HepG2 (cell line): Measurements from ENCODE around the gene P4HA1. TPM values are rescaled to one million over a fixed set of nuclear protein-coding genes. Genes with fewer than 3 reads are reported as not detected.

Experiments
- ATAC-seq: fragments of 200-7000 bp; cut with Tn5 transposase; 3 replicates; pipeline ENCODE4 v1.9.1; 2020; ENCODE audit warnings: mild to moderate bottlenecking, moderate library complexity
- Bru-seq: library from RNA; stranded (reverse); fragments of 400-500 nt; gene quantifications from one replicate; lab custom pipeline; 2021; lab: Mats Ljungman, UMichigan
- BruChase-seq, 2 experiments: library from RNA; stranded (reverse); fragments of 400-500 nt; gene quantifications; one replicate each; lab custom pipeline; 2021; lab: Mats Ljungman, UMichigan
- BruUV-seq: library from RNA; stranded (reverse); fragments of 400-500 nt; replicated peaks from 2 replicates; lab custom pipeline; 2021; lab: Mats Ljungman, UMichigan
- CTCF ChIA-PET: fragments of 300-600 bp; formaldehyde crosslinking; extraction: SDS; loops from one replicate; lab custom pipeline; 2021; ENCODE audit warnings: low total read pairs, inconsistent platforms, low intra/inter-chr PET ratio; lab: Yijun Ruan, JAX
- POLR2A ChIA-PET: fragments of 350-600 bp; sonication (Branson Sonifier 250); formaldehyde crosslinking; loops from one replicate; lab custom pipeline; 2020; ENCODE audit warnings: antibody characterized with exemption, inconsistent platforms; lab: Yijun Ruan, JAX
- DNase-seq: peaks from one replicate; pipeline ENCODE4 v3.0.0-alpha.2; 2015; ENCODE audit warnings: low spot score
- FAIRE-seq: peaks from 3 replicates; lab custom pipeline; 2011; peaks lifted over from hg19 to GRCh38; lab: Jason Lieb, UNC
- H2AFZ ChIP-seq: one replicate; pipeline ENCODE4 v1.6.1; 2011; ENCODE audit warnings: low read length, inconsistent platforms
- H3K27ac ChIP-seq: fragments of 300-600 bp; 3 replicates; pipeline ENCODE4 v1.8.0; 2011; ENCODE audit warnings: mixed run types, mild to moderate bottlenecking, mixed read lengths, low read length, inconsistent platforms; ENCODE audit not compliant: insufficient read depth; ENCODE audit errors: extremely low read length
- H3K27me3 ChIP-seq, 2 experiments: fragments of 200-600 bp in 1 of 2; 2 replicates in 1 of 2; 3 replicates in 1 of 2; pipeline versions ENCODE4 v1.6.0 to v1.8.0; 2011; ENCODE audit warnings: low read length in 2 of 2, mild to moderate bottlenecking in 2 of 2, moderate library complexity in 2 of 2, inconsistent platforms in 1 of 2; ENCODE audit not compliant: insufficient read depth in 2 of 2, control insufficient read depth in 1 of 2
- H3K36me3 ChIP-seq, 2 experiments: fragments of 200-600 bp in 1 of 2; replicated peaks in 1 of 2; 2 replicates in 1 of 2; 3 replicates in 1 of 2; pipeline versions ENCODE4 v1.5.1 to v1.8.0; 2011; ENCODE audit warnings: low read length in 2 of 2, inconsistent platforms in 1 of 2; ENCODE audit not compliant: insufficient read depth in 2 of 2, control insufficient read depth in 1 of 2
- H3K4me1 ChIP-seq: 2 replicates; pipeline ENCODE4 v1.5.1; 2012; ENCODE audit warnings: low read length, inconsistent platforms; ENCODE audit not compliant: insufficient read depth
- H3K4me2 ChIP-seq: 2 replicates; pipeline ENCODE4 v1.6.0; 2011; ENCODE audit warnings: low read depth, low read length, inconsistent platforms
- H3K4me3 ChIP-seq, 3 experiments: fragments of 200-600 bp in 1 of 3; sonication (generic), shearing (Covaris generic) in 1 of 3; replicated peaks in 1 of 3; 2 replicates each; pipeline ENCODE4 v1.5.1; 2011 to 2016; ENCODE audit warnings: low read length in 3 of 3, inconsistent platforms in 2 of 3, low read depth in 2 of 3, mild to moderate bottlenecking in 2 of 3, control low read depth in 1 of 3, mixed read lengths in 1 of 3; ENCODE audit not compliant: insufficient read depth in 1 of 3
- H3K79me2 ChIP-seq: one replicate; pipeline ENCODE4 v1.6.1; 2011; ENCODE audit warnings: low read length, inconsistent platforms; ENCODE audit not compliant: insufficient read depth
- H3K9ac ChIP-seq: 2 replicates; pipeline ENCODE4 v1.6.0; 2011; ENCODE audit warnings: mild to moderate bottlenecking, low read depth, low read length, inconsistent platforms; ENCODE audit not compliant: insufficient read depth
- H3K9me3 ChIP-seq: 2 replicates; pipeline ENCODE4 v1.5.1; 2012; ENCODE audit warnings: mild to moderate bottlenecking, low read length
- H4K20me1 ChIP-seq: 2 replicates; pipeline ENCODE4 v1.6.0; 2011; ENCODE audit warnings: inconsistent platforms, mild to moderate bottlenecking, low read length, moderate library complexity; ENCODE audit not compliant: insufficient read depth
- FLYWCH1 ChIP-seq: sonication (generic); formaldehyde crosslinking; IDR thresholded peaks from 2 replicates; pipeline ENCODE4 v1.8.1; 2023; ENCODE audit warnings: mild to moderate bottlenecking, missing genetic modification reagents
- GTF2F1 ChIP-seq: fragments of 150-350 bp; IDR thresholded peaks from 2 replicates; pipeline ENCODE4 v1.6.1; 2014; ENCODE audit warnings: low read length
- KLF16 ChIP-seq, 2 experiments: sonication (generic) in 1 of 2; formaldehyde crosslinking in 1 of 2; IDR thresholded peaks; 2 replicates each; pipeline versions ENCODE4 v1.6.1 to v1.8.0; 2016 to 2023; ENCODE audit warnings: missing genetic modification reagents in 2 of 2, missing compliant biosample characterization in 1 of 2
- SIN3A ChIP-seq: IDR thresholded peaks from 2 replicates; pipeline ENCODE4 v1.6.1; 2011; ENCODE audit warnings: low read depth, mild to moderate bottlenecking, control low read depth, low read length, borderline replicate concordance
- SMC3 ChIP-seq: IDR thresholded peaks from 2 replicates; pipeline ENCODE4 v1.6.1; 2011; ENCODE audit warnings: low read length, improper control_type of control experiment
- TFE3 ChIP-seq: IDR thresholded peaks from 2 replicates; pipeline ENCODE4 v1.6.1; 2016
- THYN1 ChIP-seq: sonication (generic); formaldehyde crosslinking; IDR thresholded peaks from 2 replicates; pipeline ENCODE4 v1.8.1; 2023; ENCODE audit warnings: low read depth, mild to moderate bottlenecking, moderate library complexity, missing genetic modification reagents, borderline replicate concordance
- ZIK1 ChIP-seq: sonication (generic); formaldehyde crosslinking; IDR thresholded peaks from 2 replicates; pipeline ENCODE4 v1.5.0; 2020; ENCODE audit warnings: mild to moderate bottlenecking, low read depth, missing genetic modification reagents, borderline replicate concordance
- ZNF296 ChIP-seq: sonication (generic); formaldehyde crosslinking; conservative IDR thresholded peaks from 2 replicates; pipeline ENCODE4 v1.5.0; 2020; ENCODE audit warnings: mild to moderate bottlenecking, missing genetic modification reagents
- ZNF460 ChIP-seq: sonication (generic); formaldehyde crosslinking; IDR thresholded peaks from 2 replicates; pipeline ENCODE4 v1.5.1; 2020; ENCODE audit warnings: missing genetic modification reagents, mild to moderate bottlenecking, borderline replicate concordance
- ZNF776 ChIP-seq: sonication (generic); formaldehyde crosslinking; IDR thresholded peaks from 2 replicates; pipeline ENCODE4 v1.4.0; 2020; ENCODE audit warnings: mild to moderate bottlenecking, missing genetic modification reagents
- WGBS: methylation state at CpG from one replicate; pipeline ENCODE4 v1.1.6; 2017; ENCODE audit warnings: low lambda C conversion rate; 5-methylcytosine and 5-hydroxymethylcytosine counted together
- in situ Hi-C: cut with HindIII; loops from 2 replicates; pipeline ENCODE4 v1.10.0; 2017; ENCODE audit warnings: low pct_unique_long_range_greater_than_20kb; ENCODE audit not compliant: extremely low pct_ligation_motif_present
- intact Hi-C: fragments of 100-400 bp; cut with micrococcal nuclease; formaldehyde crosslinking; loops from one replicate; pipeline ENCODE4 v1.10.0; 2022; ENCODE audit not compliant: unreplicated experiment
- long read RNA-seq, 2 experiments: library from RNA in 1 of 2; library from polyadenylated mRNA in 1 of 2; stranded (forward) in 1 of 2; unstranded in 1 of 2; transcript quantifications; one replicate each; pipeline ENCODE4 v2.0.0, GENCODE V29; 2019 to 2022
- polyA minus RNA-seq, 3 experiments: library from RNA; depleted of rRNA, polyadenylated mRNA; stranded (reverse); fragments of >200 nt; gene quantifications; 2 replicates each; pipeline ENCODE4 v1.2.3, GENCODE V29; 2011; ENCODE audit warnings: low replicate concordance in 1 of 3
- polyA plus RNA-seq, 8 experiments: library from polyadenylated mRNA; depleted of rRNA in 3 of 8; stranded (reverse) in 7 of 8; unstranded in 1 of 8; fragments of >200 nt; fragmentation: Illumina TruSeq in 4 of 8; extraction: Trizol in 4 of 8; gene quantifications; 2 replicates each; pipeline versions ENCODE4 v1.2.1 to v1.2.3, GENCODE V29; 2011 to 2016; ENCODE audit warnings: low read depth in 4 of 8, missing spikeins in 1 of 8, mixed read lengths in 1 of 8; ENCODE audit not compliant: insufficient read depth in 1 of 8
- total RNA-seq, 5 experiments: library from RNA; depleted of rRNA; stranded (reverse); fragments of >200 nt; fragmentation: Illumina TruSeq; extraction: Trizol; gene quantifications; 2 replicates each; pipeline ENCODE4 v1.2.3, GENCODE V29; 2016; ENCODE audit warnings: low read depth in 1 of 5
- TF ChIP-seq, protein P1 (sequence below): sonication (generic); formaldehyde crosslinking; IDR thresholded peaks from 2 replicates; pipeline ENCODE4 v1.5.1; 2020; ENCODE audit warnings: mild to moderate bottlenecking, missing genetic modification reagents, moderate library complexity

Gene P4HA1
- total RNA-seq (2016; rRNA removed; fragmentation: Illumina TruSeq; extraction: Trizol) (39.0 and 63.1 TPM in 2 replicates), polyA plus RNA-seq (2011; rRNA removed) (137 and 196 TPM in 2 replicates), polyA minus RNA-seq (2011; rRNA and poly(A)+ RNA removed; ENCODE audit: low replicate concordance) (7.7 and 38.5 TPM in 2 replicates), Bru-seq, nascent RNA (percentile 83 among the genes with signal in this experiment), BruChase-seq, experiment 1, labeled RNA remaining after a 6-hour chase (percentile 68 among the genes with signal in this experiment), BruChase-seq, experiment 2, labeled RNA remaining after a 2-hour chase (percentile 68 among the genes with signal in this experiment)
- 11.3 TPM in 2 replicates for total RNA-seq (2016; cell fraction: cytosol; rRNA removed; fragmentation: Illumina TruSeq; extraction: Trizol; ENCODE audit: low read depth)
- 39.0 and 64.4 TPM in 2 replicates for total RNA-seq (2016; cell fraction: insoluble cytoplasmic fraction; rRNA removed; fragmentation: Illumina TruSeq; extraction: Trizol)
- total RNA-seq (2016; cell fraction: membrane; rRNA removed; fragmentation: Illumina TruSeq; extraction: Trizol) = 21.6 and 25.4 TPM in 2 replicates
- 64.0 and 71.0 TPM in 2 replicates for total RNA-seq (2016; cell fraction: nucleus; rRNA removed; fragmentation: Illumina TruSeq; extraction: Trizol)
- 76.6 and 126 TPM in 2 replicates for polyA plus RNA-seq (2011; cell fraction: cytosol; rRNA removed)
- 43.9 and 52.6 TPM in 2 replicates for polyA plus RNA-seq (2011; cell fraction: nucleus; rRNA removed)
- 219 and 241 TPM in 2 replicates for polyA plus RNA-seq (2012)
- 5.6 and 5.7 TPM in 2 replicates for polyA plus RNA-seq (2016; cell fraction: cytosol; fragmentation: Illumina TruSeq; extraction: Trizol; ENCODE audit: low read depth)
- 28.0 TPM in 2 replicates for polyA plus RNA-seq (2016; cell fraction: insoluble cytoplasmic fraction; fragmentation: Illumina TruSeq; extraction: Trizol; ENCODE audit: low read depth)
- polyA plus RNA-seq (2016; cell fraction: membrane; fragmentation: Illumina TruSeq; extraction: Trizol; ENCODE audit: low read depth) = 11.2 and 11.8 TPM in 2 replicates
- 59.1 and 61.8 TPM in 2 replicates for polyA plus RNA-seq (2016; cell fraction: nucleus; fragmentation: Illumina TruSeq; extraction: Trizol; ENCODE audit: insufficient read depth, low read depth)
- 92.9 and 99.9 TPM in 2 replicates for polyA minus RNA-seq (2011; cell fraction: cytosol; rRNA and poly(A)+ RNA removed)
- polyA minus RNA-seq (2011; cell fraction: nucleus; rRNA and poly(A)+ RNA removed) = 169 and 183 TPM in 2 replicates
- long read RNA-seq, experiment 1, transcript P4HA1-203 (15 exons, 2,727 nt) = major isoform, 44 of 107 reads
- long read RNA-seq, experiment 1, transcript P4HA1-202 (15 exons, 2,727 nt) = minor isoform, 36 of 107 reads
- long read RNA-seq, experiment 1, partial matches to known transcripts = 13 of 107 reads
- long read RNA-seq, experiment 1, other reads (novel, unspliced or antisense) = 13 of 107 reads
- long read RNA-seq, experiment 2, transcript P4HA1-202 (15 exons, 2,727 nt) = major isoform, 15 of 84 reads
- long read RNA-seq, experiment 2, transcript P4HA1-203 (15 exons, 2,727 nt) = minor isoform, 13 of 84 reads
- long read RNA-seq, experiment 2, partial matches to known transcripts = 7 of 84 reads
- long read RNA-seq, experiment 2, other reads (novel, unspliced or antisense) = 49 of 84 reads

DNA sequence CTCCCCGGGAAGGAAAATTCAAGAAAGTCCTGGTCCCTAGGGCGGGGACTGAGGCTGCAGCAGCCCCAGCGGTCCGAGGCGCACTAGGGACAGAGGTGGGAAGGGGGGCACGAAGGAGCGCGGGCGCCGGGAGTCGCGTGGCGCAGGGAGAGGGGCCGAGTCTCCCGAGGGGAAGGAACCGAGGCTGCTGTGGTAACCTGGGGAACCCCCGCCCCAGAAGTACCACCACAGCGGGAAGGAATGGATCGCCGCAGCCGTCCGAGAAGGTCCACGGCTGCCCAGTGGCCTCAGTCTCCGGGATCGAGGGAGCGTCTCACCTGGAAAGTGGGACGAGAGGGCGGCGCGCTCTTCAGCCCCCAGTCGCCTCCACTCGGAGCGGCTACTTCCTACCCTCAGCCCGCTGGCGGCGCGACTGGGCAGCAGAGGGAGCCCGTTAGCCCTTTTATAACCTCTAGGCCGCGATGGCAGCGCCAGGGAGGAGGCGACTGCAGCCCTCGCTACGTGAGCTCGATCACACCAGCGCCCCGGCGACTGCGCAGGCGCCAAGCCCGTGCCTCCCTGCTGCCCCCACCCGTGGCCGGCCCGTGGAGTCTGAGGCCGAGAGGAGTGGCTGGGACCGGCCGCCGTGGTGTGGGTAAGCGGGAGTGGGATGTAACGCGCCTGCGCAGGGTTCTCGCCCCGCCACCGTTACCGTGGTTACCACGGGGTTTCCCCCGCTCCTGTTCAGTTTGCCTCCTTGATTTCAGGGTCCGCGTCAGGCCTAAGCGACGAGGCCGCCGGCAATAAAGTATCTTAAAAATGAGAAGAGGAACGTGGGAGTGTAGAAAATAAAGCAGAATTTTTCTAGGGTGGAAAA is at the start of gene P4HA1:
TSS of gene P4HA1 (minus strand) at position 418 of the 856 bp plus-strand sequence. CDS start 21,983 bp downstream, outside the sequence.
- Histone ChIP-seq H3K4me1 (peaks cover 30% of the 10 kb centered on the region), H3K4me3 (peak within 1 kb of the TSS; percentile 97 to 100 (median 99)), H3K27ac (peak within 1 kb of the TSS; percentile 84), H3K27me3 (no peaks in the 10 kb centered on the region; a peak in 1 of 5 replicates), H3K36me3 (no peaks in the 10 kb centered on the region), H3K4me2 (peak within 1 kb of the TSS; percentile 78), H2AFZ (peak within 1 kb of the TSS; percentile 30), H3K9me3 (no peaks in the 10 kb centered on the region), H4K20me1 (peaks cover 29% of the 10 kb centered on the region), H3K79me2 (peaks cover 48% of the 10 kb centered on the region), H3K9ac (peak within 1 kb of the TSS; percentile 94)
- ATAC-seq = peak; percentile 93
- no TSS peak for BruUV-seq
- ChIA-PET POLR2A (interaction anchor here (0.6 to 6.7 kb wide), 17 partner anchors 13 to 150 kb away, joined by 3 to 72 read pairs (median 4); partner anchors contain the start of genes DNAJC9, ECD, FAM149B1 and NUDT13), CTCF (interaction anchor here (2.3 kb wide), 1 partner anchor 62 kb away, joined by 15 read pairs; no protein-coding TSS in a partner anchor)
- 1% methylated on average over 29 of the region's 75 CpGs for WGBS
- in situ Hi-C loops = no loop called here
- DNase-seq = peak; percentile 93
- intact Hi-C loops = loop anchor here (1.0 to 2.0 kb wide), 2 partner anchors 63 to 72 kb away; partner anchors contain the start of genes ECD and FAM149B1
- no peak for FAIRE-seq
- TF ChIP-seq SMC3 = no peak
- TF ChIP-seq ZNF776 = peak; percentile 88; the same call in 1 of the 2 replicates
- TF ChIP-seq ZNF296 (CRISPR knock-in tag) = peak; percentile 77
- TF ChIP-seq KLF16 (CRISPR knock-in tag; IDR thresholded peaks at IDR 0.05) = peak in 1 of 2 experiments; percentile 89; a peak in 2 of 4 replicates
- no peak for TF ChIP-seq THYN1 (CRISPR knock-in tag)
- TF ChIP-seq SIN3A = peak; percentile 95; the same call in 1 of the 2 replicates
- no peak; the same call in 1 of the 2 replicates for TF ChIP-seq FLYWCH1 (CRISPR knock-in tag)
- TF ChIP-seq TFE3 (CRISPR knock-in tag) = 0 out of 2 replicates have a peak, but pooled peaks have one; percentile 29
- TF ChIP-seq ZNF460 (CRISPR knock-in tag) = no peak; the same call in 1 of the 2 replicates
- TF ChIP-seq GTF2F1 = peak; percentile 95
- TF ChIP-seq ZIK1 (CRISPR knock-in tag) = peak; percentile 83
- TF ChIP-seq, protein P1, sequence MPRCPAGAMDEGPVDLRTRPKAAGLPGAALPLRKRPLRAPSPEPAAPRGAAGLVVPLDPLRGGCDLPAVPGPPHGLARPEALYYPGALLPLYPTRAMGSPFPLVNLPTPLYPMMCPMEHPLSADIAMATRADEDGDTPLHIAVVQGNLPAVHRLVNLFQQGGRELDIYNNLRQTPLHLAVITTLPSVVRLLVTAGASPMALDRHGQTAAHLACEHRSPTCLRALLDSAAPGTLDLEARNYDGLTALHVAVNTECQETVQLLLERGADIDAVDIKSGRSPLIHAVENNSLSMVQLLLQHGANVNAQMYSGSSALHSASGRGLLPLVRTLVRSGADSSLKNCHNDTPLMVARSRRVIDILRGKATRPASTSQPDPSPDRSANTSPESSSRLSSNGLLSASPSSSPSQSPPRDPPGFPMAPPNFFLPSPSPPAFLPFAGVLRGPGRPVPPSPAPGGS (CRISPR knock-in tag) = peak; percentile 80
